ENCODE measurements around the gene ARGLU1.
A peak's percentile ranks its signal among the peaks of the same experiment; 100 is the strongest.

Gene ARGLU1

GRCh38 chr13:106537521-106537920 is 30.4 kb downstream of the ARGLU1 start:
- Histone ChIP-seq H3K4me1 (ENCODE audit: control insufficient read depth, insufficient read depth, low read length) (peaks cover 11% of the 10 kb centered on the region; the same call in 1 of the 2 replicates), H3K9me3 (ENCODE audit: control insufficient read depth, insufficient read depth, low read depth, low read length) (no peaks in the 10 kb centered on the region), H3K36me3 (ENCODE audit: control insufficient read depth, insufficient read depth, low read length) (peaks cover 18% of the 10 kb centered on the region), H3K9ac (ENCODE audit: low read length) (no peak overlapping the region), H3K27me3 (ENCODE audit: control insufficient read depth, insufficient read depth, low read length) (peaks cover 13% of the 10 kb centered on the region), H3K27ac (ENCODE audit: low read depth, low read length) (no peak overlapping the region), H3K4me3 (ENCODE audit: low read depth, low read length) (no peak overlapping the region)

GRCh38 chr13:106536244-106537034 is 31.5 kb downstream of the ARGLU1 start:
- Histone ChIP-seq H3K4me3 (ENCODE audit: low read depth, low read length) (peak overlapping the region; percentile 67), H3K27me3 (ENCODE audit: control insufficient read depth, insufficient read depth, low read length) (peaks cover 13% of the 10 kb centered on the region), H3K4me1 (ENCODE audit: control insufficient read depth, insufficient read depth, low read length) (peaks cover 19% of the 10 kb centered on the region), H3K27ac (ENCODE audit: low read depth, low read length) (no peak overlapping the region), H3K9ac (ENCODE audit: low read length) (peak overlapping the region; percentile 72), H3K36me3 (ENCODE audit: control insufficient read depth, insufficient read depth, low read length) (peaks cover 10% of the 10 kb centered on the region), H3K9me3 (ENCODE audit: control insufficient read depth, insufficient read depth, low read depth, low read length) (no peaks in the 10 kb centered on the region)

- peak within 1 kb of the TSS; percentile 86 for H3K9ac ChIP-seq (ENCODE audit: low read length)
- H3K9me3 ChIP-seq (ENCODE audit: control insufficient read depth, insufficient read depth, low read depth, low read length), result no peaks in the 10 kb centered on the region
- peaks cover 27% of the 10 kb centered on the region for H3K4me1 ChIP-seq (ENCODE audit: control insufficient read depth, insufficient read depth, low read length)
- H3K4me3 ChIP-seq (ENCODE audit: low read depth, low read length), result peak within 1 kb of the TSS; percentile 85
- H3K36me3 ChIP-seq (ENCODE audit: control insufficient read depth, insufficient read depth, low read length), result peaks cover 3% of the 10 kb centered on the region; the same call in 1 of the 2 replicates
- no peak within 1 kb of the TSS for H3K27ac ChIP-seq (ENCODE audit: low read depth, low read length)
- H3K27me3 ChIP-seq (ENCODE audit: control insufficient read depth, insufficient read depth, low read length), result peaks cover 13% of the 10 kb centered on the region
Observed at GRCh38 chr13:106535552-106536243, 32.2 kb downstream of the ARGLU1 start, which contains the start of gene EFNB2. TSS of gene EFNB2 (minus strand) at chr13:106535662. CDS start at chr13:106534964, 698 bp downstream.

- peak overlapping the region; percentile 86 for H3K9ac ChIP-seq (ENCODE audit: low read length)
- peaks cover 35% of the 10 kb centered on the region for H3K4me1 ChIP-seq (ENCODE audit: control insufficient read depth, insufficient read depth, low read length)
- peak overlapping the region; percentile 85 for H3K4me3 ChIP-seq (ENCODE audit: low read depth, low read length)
- H3K36me3 ChIP-seq (ENCODE audit: control insufficient read depth, insufficient read depth, low read length), result no peaks in the 10 kb centered on the region
- H3K9me3 ChIP-seq (ENCODE audit: control insufficient read depth, insufficient read depth, low read depth, low read length), result no peaks in the 10 kb centered on the region
- H3K27ac ChIP-seq (ENCODE audit: low read depth, low read length), result no peak overlapping the region; the same call in 1 of the 2 replicates
- H3K27me3 ChIP-seq (ENCODE audit: control insufficient read depth, insufficient read depth, low read length), result peaks cover 13% of the 10 kb centered on the region
Observed at GRCh38 chr13:106534639-106535551, 33.0 kb downstream of the ARGLU1 start.

- H3K9ac ChIP-seq (ENCODE audit: low read length), result peak overlapping the region; percentile 86
- H3K4me1 ChIP-seq (ENCODE audit: control insufficient read depth, insufficient read depth, low read length), result peaks cover 43% of the 10 kb centered on the region
- peaks cover 13% of the 10 kb centered on the region for H3K27me3 ChIP-seq (ENCODE audit: control insufficient read depth, insufficient read depth, low read length)
- no peaks in the 10 kb centered on the region for H3K9me3 ChIP-seq (ENCODE audit: control insufficient read depth, insufficient read depth, low read depth, low read length)
- H3K27ac ChIP-seq (ENCODE audit: low read depth, low read length), result no peak overlapping the region; the same call in 1 of the 2 replicates
- no peaks in the 10 kb centered on the region for H3K36me3 ChIP-seq (ENCODE audit: control insufficient read depth, insufficient read depth, low read length)
- H3K4me3 ChIP-seq (ENCODE audit: low read depth, low read length), result peak overlapping the region; percentile 85
Observed at GRCh38 chr13:106533943-106534638, 33.8 kb downstream of the ARGLU1 start.

GRCh38 chr13:106533101-106533942 is 34.6 kb downstream of the ARGLU1 start:
- peak overlapping the region; percentile 86 for H3K9ac ChIP-seq (ENCODE audit: low read length)
- H3K27me3 ChIP-seq (ENCODE audit: control insufficient read depth, insufficient read depth, low read length), result peaks cover 13% of the 10 kb centered on the region
- H3K4me3 ChIP-seq (ENCODE audit: low read depth, low read length), result peak overlapping the region; percentile 85
- H3K9me3 ChIP-seq (ENCODE audit: control insufficient read depth, insufficient read depth, low read depth, low read length), result no peaks in the 10 kb centered on the region
- H3K27ac ChIP-seq (ENCODE audit: low read depth, low read length), result no peak overlapping the region; the same call in 1 of the 2 replicates
- H3K36me3 ChIP-seq (ENCODE audit: control insufficient read depth, insufficient read depth, low read length), result no peaks in the 10 kb centered on the region
- peaks cover 50% of the 10 kb centered on the region for H3K4me1 ChIP-seq (ENCODE audit: control insufficient read depth, insufficient read depth, low read length)

- no peaks in the 10 kb centered on the region for H3K9me3 ChIP-seq (ENCODE audit: control insufficient read depth, insufficient read depth, low read depth, low read length)
- H3K27ac ChIP-seq (ENCODE audit: low read depth, low read length), result no peak overlapping the region
- peaks cover 58% of the 10 kb centered on the region for H3K4me1 ChIP-seq (ENCODE audit: control insufficient read depth, insufficient read depth, low read length)
- peak overlapping the region; percentile 47 for H3K9ac ChIP-seq (ENCODE audit: low read length)
- peaks cover 13% of the 10 kb centered on the region for H3K27me3 ChIP-seq (ENCODE audit: control insufficient read depth, insufficient read depth, low read length)
- peak overlapping the region; percentile 85 for H3K4me3 ChIP-seq (ENCODE audit: low read depth, low read length)
- H3K36me3 ChIP-seq (ENCODE audit: control insufficient read depth, insufficient read depth, low read length), result no peaks in the 10 kb centered on the region
Observed at GRCh38 chr13:106532111-106532929, 35.6 kb downstream of the ARGLU1 start.

GRCh38 chr13:106530980-106531481 is 36.9 kb downstream of the ARGLU1 start:
- Histone ChIP-seq H3K27me3 (ENCODE audit: control insufficient read depth, insufficient read depth, low read length) (peaks cover 13% of the 10 kb centered on the region), H3K9ac (ENCODE audit: low read length) (no peak overlapping the region), H3K27ac (ENCODE audit: low read depth, low read length) (no peak overlapping the region), H3K36me3 (ENCODE audit: control insufficient read depth, insufficient read depth, low read length) (no peaks in the 10 kb centered on the region), H3K4me3 (ENCODE audit: low read depth, low read length) (peak overlapping the region; percentile 85; the same call in 1 of the 2 replicates), H3K4me1 (ENCODE audit: control insufficient read depth, insufficient read depth, low read length) (peaks cover 62% of the 10 kb centered on the region), H3K9me3 (ENCODE audit: control insufficient read depth, insufficient read depth, low read depth, low read length) (no peaks in the 10 kb centered on the region)
